Fibroblast of the aortic adventitia (primary cell): Measurements from ENCODE around the gene DCHS1. TPM values are rescaled to one million over a fixed set of nuclear protein-coding genes. Genes with fewer than 3 reads are reported as not detected.
A peak's percentile ranks its signal among the peaks of the same experiment; 100 is the strongest.
"Not testable (repeated sequence)": the region's sequence is repeated elsewhere in the genome, so short reads cannot be mapped to it uniquely, and the experiment has no call there.

Experiments used
- DNase-seq: peaks from one replicate; pipeline ENCODE4 v3.0.0-alpha.2; 2010; ENCODE audit warnings: low read depth
- H3K4me3 ChIP-seq: 2 replicates; pipeline ENCODE4 v1.5.1; 2011; ENCODE audit warnings: low read depth, mild to moderate bottlenecking, control low read depth, low read length, moderate library complexity
- total RNA-seq: library from RNA; depleted of rRNA; stranded (reverse); fragments of >200 nt; gene quantifications from 2 replicates; pipeline ENCODE4 v1.2.3, GENCODE V29; 2012; ENCODE audit warnings: low replicate concordance
- TF ChIP-seq, protein P1 (sequence below): IDR thresholded peaks from 2 replicates; pipeline ENCODE4 v1.5.1; 2011; ENCODE audit warnings: mild to moderate bottlenecking, low read length, control low read depth, inconsistent platforms; ENCODE audit not compliant: insufficient read depth

DCHS1 gene, protein sequence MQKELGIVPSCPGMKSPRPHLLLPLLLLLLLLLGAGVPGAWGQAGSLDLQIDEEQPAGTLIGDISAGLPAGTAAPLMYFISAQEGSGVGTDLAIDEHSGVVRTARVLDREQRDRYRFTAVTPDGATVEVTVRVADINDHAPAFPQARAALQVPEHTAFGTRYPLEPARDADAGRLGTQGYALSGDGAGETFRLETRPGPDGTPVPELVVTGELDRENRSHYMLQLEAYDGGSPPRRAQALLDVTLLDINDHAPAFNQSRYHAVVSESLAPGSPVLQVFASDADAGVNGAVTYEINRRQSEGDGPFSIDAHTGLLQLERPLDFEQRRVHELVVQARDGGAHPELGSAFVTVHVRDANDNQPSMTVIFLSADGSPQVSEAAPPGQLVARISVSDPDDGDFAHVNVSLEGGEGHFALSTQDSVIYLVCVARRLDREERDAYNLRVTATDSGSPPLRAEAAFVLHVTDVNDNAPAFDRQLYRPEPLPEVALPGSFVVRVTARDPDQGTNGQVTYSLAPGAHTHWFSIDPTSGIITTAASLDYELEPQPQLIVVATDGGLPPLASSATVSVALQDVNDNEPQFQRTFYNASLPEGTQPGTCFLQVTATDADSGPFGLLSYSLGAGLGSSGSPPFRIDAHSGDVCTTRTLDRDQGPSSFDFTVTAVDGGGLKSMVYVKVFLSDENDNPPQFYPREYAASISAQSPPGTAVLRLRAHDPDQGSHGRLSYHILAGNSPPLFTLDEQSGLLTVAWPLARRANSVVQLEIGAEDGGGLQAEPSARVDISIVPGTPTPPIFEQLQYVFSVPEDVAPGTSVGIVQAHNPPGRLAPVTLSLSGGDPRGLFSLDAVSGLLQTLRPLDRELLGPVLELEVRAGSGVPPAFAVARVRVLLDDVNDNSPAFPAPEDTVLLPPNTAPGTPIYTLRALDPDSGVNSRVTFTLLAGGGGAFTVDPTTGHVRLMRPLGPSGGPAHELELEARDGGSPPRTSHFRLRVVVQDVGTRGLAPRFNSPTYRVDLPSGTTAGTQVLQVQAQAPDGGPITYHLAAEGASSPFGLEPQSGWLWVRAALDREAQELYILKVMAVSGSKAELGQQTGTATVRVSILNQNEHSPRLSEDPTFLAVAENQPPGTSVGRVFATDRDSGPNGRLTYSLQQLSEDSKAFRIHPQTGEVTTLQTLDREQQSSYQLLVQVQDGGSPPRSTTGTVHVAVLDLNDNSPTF (N-terminal part only)
- total RNA-seq = 5.2 and 19.0 TPM in 2 replicates

DNA sequence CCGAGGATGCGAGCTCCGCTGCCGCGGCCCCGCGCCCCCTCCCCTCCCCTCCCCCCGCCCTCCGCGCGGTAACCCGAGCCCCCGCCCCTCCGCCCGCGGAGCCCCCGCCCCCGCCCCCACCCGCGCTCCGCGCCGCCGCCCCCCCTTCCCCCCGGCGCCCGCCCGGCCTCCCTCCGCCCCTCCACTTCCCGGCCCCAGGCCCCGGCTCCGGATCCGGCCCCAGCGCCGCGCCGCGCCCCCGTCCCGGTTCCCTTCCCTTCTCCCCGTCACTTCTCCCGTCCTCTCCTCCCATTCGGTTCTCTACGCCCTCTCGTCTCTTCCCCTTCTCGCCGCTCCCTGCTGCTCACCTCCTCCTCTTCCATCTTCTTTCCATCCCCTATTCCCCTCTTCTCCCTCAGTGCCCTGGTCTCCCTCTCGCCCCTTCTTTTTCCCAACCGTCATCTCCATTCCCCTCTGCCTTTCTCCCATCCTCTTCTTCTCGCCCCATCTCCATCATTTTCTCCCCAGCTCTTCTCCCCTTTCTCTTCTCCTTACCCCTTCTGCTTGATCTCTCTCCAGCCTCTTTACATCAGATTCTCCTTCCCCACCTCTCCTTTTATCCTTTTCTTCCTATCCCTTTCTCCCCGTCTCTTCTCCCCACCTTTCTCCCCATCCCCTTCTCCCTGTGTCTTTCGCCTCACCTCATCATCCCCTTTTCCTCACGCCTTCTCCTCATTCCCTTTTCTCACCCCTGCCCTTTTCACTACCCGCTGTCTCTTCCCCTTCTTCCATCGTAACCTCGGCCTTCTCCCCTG is at the start of gene DCHS1:
TSS of gene DCHS1 (minus strand) at position 20 of the 794 bp plus-strand sequence. CDS start 14,196 bp downstream, outside the sequence.
- H3K4me3 ChIP-seq = peak within 1 kb of the TSS; percentile 55
- no peak for DNase-seq
- TF ChIP-seq, protein P1, sequence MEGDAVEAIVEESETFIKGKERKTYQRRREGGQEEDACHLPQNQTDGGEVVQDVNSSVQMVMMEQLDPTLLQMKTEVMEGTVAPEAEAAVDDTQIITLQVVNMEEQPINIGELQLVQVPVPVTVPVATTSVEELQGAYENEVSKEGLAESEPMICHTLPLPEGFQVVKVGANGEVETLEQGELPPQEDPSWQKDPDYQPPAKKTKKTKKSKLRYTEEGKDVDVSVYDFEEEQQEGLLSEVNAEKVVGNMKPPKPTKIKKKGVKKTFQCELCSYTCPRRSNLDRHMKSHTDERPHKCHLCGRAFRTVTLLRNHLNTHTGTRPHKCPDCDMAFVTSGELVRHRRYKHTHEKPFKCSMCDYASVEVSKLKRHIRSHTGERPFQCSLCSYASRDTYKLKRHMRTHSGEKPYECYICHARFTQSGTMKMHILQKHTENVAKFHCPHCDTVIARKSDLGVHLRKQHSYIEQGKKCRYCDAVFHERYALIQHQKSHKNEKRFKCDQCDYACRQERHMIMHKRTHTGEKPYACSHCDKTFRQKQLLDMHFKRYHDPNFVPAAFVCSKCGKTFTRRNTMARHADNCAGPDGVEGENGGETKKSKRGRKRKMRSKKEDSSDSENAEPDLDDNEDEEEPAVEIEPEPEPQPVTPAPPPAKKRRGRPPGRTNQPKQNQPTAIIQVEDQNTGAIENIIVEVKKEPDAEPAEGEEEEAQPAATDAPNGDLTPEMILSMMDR = no peak

DNA sequence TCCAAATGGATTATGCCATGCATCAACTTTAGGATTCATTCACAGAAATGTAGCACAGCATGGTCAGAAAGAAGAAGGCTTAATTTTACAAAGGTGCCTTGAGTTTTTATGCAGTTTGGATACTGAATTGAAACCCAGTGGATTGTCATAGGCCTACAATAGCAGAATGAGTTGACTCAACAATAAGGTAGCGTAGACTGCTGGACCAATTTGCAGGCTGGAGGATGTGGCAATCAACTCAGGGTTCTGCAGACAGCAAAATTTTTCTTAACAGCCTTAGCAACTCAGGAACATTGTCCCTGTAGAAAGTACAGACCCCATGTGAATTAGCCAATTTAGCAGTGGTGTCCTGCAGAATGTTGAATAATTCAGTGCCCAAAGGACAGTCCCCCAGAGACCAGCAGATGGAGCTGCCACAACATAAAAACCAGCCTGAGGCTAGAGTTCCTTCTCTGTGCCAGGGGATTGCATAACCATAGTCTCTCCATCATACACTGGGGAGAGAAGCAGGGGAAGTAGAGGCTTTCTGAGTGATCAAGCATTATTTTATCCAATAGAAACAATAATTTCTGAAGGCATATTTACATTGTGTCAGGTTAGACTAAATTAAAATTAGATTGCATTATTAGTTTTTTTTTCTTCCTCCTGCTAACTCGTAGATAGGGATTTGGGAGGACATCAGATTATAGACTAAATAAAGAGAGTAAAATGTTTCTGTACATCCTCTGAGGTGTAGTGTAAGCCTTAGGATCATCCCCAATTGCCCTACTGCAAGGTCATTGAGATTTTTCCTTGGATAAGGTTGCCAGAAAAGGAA is 47.8 kb upstream of the DCHS1 start:
- peak; percentile 80 for DNase-seq
- no peak overlapping the region for H3K4me3 ChIP-seq
- TF ChIP-seq, protein P1 = peak; percentile 66

DNA sequence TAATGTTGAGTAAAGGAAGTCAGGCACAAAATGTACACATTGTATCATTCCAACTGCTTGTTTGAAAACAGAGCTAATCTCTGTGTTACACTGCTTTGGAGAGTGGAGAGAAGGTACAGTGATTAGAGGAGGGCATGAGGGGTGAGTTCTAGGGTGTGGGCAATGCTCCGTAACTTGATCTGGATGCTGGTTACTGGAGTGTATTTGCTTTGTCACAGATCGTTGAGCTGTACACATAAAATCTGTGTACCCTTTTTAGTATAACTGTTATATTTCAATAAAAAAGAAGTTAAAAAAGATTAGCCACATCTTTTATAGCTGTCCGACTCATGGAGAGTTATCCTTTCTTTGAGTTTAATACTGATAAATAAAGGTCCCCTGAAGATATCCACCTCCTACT is 46.3 kb upstream of the DCHS1 start:
- not testable (repeated sequence) for DNase-seq, H3K4me3 ChIP-seq

DNA sequence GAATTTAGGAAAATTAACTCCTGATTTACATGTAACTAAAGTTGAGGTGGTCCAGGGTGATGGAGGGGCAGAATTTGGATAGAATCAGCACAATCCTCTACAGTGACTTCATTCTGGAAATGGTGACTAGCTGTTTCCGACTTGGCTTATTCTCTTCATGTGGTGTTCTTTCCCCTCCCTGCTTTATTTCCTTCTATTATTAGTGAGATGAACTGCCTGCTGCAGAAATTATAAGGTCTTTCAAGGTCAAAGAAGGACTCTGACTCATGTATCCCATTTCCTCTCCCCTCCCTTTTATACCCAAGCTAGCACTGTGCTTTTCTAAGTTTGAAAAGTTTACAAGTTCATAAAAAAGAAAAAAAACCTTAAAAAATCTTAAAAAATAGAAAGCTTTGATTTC is 39.8 kb upstream of the DCHS1 start:
- TF ChIP-seq, protein P1 = no peak
- peak; percentile 82 for DNase-seq
- no peak overlapping the region for H3K4me3 ChIP-seq

DNA sequence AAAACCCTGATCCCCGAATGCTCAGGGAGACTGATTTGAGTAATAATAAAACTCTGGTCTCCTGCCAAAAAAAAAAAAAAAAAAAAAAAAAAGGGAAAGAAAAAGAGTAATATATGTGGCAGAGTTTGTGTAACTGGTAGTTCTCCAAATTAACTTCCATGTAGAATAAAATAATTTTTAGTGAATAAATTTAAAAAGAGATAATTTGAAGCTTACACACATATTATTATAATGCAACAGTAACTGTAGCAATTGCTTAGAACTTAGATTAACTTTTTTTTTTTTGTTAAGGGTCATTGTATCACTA is 38.6 kb upstream of the DCHS1 start:
- TF ChIP-seq, protein P1 = no peak
- no peak overlapping the region for H3K4me3 ChIP-seq
- no peak for DNase-seq
